Stimulated activated CD4-positive, alpha-beta T cell treated with anti-CD3 and anti-CD28 coated beads, Interleukin-4, amount 100 ng/mL, for 4 hours (primary cell): ENCODE data around the gene HECTD3.
"Not testable (repeated sequence)": the region's sequence is repeated elsewhere in the genome, so short reads cannot be mapped to it uniquely, and the experiment has no call there.

Source experiments
- DNase-seq, 2 experiments: peaks; one replicate each; pipeline ENCODE4 v3.0.0-alpha.2; 2020

HECTD3 gene

DNA sequence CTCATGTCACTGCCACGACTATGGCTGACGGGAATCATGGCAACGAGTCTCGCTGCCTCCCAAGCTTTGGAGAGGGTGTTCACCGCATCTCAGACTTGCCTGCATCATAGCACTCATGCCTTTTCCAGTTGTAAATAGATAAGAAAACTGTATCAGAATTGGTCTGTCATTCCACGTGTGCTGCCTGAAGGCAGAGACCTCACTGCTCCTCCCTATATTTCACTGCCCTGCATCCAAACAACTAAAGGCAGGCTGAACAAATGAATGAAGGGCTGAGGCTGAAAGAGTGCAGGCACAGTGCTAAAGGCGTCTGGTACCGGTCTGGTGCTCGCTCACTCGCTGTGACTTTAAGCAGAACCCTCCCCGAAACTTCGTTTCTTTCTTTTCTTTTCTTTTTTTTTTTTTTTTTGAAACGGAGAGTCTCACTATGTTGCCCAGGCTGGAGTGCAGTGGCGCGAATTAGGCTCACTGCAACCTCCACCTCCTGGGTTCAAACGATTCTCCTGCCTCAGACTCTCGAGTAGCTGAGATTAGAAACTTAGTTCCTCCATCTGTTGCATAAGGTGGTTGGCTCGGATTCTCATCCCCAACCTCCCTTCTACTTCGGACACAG lies 25.3 kb downstream of the HECTD3 start:
- DNase-seq: no peak

GRCh38 chr1:44977372-44977771 lies 33.8 kb downstream of the HECTD3 start:
- DNase-seq: not testable (repeated sequence)

- DNase-seq: no peak
These were observed 34.9 kb downstream of the HECTD3 start for GRCh38 chr1:44976252-44976651.

DNA sequence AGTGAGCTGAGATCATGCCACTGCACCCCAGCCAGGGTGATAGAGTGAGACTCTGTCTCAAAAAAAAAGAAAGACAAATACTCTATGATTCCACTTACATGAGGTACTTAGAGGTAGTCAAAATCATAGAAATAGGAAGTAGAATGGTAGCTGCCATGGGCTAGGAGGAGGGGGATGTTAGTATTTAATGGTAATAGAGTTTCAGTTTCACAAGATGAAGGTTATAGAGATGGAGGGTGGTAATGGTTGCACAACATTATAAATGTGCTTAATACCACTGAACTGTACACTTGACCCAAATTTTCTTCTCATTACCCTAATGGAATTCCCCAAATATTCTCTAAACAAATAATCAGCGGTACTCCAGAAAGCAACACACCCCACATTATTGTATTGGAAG lies 37.5 kb downstream of the HECTD3 start:
- no peak for DNase-seq

- DNase-seq: no peak
These were observed 40.8 kb downstream of the HECTD3 start for GRCh38 chr1:44970317-44970716.

DNA sequence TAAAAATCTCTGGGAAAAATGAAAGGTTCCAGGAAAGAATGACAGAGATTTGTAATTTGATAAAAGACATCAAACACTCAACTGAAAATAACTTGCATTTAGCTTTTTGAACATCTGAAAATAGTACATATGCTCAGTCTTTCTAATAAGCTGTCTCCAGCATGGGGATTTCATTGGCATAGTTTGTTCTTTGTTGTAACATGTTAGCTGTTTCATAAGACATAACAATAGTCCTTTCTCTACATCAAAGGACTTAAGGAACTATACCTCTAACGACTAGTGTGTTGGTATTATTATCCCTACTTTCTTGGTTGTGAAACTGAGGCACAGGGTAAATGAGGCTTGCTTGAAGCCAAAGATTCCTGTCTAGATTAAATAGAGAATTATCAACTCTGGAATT lies 46.7 kb downstream of the HECTD3 start:
- no peak for DNase-seq

- DNase-seq: no peak
These were observed 48.4 kb downstream of the HECTD3 start for GRCh38 chr1:44962729-44963128.

GRCh38 chr1:44962022-44962421 lies 49.1 kb downstream of the HECTD3 start:
- DNase-seq: not testable (repeated sequence)

GRCh38 chr1:44957566-44957965 lies 53.6 kb downstream of the HECTD3 start:
- not testable (repeated sequence) for DNase-seq

- DNase-seq: not testable (repeated sequence)
These were observed 55.0 kb downstream of the HECTD3 start for GRCh38 chr1:44956077-44956476.
